Measurements from ENCODE around the gene LRRK1.

Gene LRRK1

GRCh38 chr15:101023501-101024072 is 104.4 kb downstream of the LRRK1 start:
- no peak for DNase-seq (ENCODE audit: low spot score)

- DNase-seq (ENCODE audit: low spot score): no peak
Measured at GRCh38 chr15:101024073-101024695, 105.0 kb downstream of the LRRK1 start.

GRCh38 chr15:101024706-101025500 is 105.7 kb downstream of the LRRK1 start:
- DNase-seq (ENCODE audit: low spot score): no peak

- no peak for DNase-seq (ENCODE audit: low spot score)
Measured at GRCh38 chr15:101025501-101025885, 106.3 kb downstream of the LRRK1 start.

GRCh38 chr15:101025896-101026631 is 106.9 kb downstream of the LRRK1 start:
- DNase-seq (ENCODE audit: low spot score): no peak

GRCh38 chr15:101026656-101027272 is 107.6 kb downstream of the LRRK1 start:
- DNase-seq (ENCODE audit: low spot score): no peak

GRCh38 chr15:101027273-101027901 is 108.2 kb downstream of the LRRK1 start:
- DNase-seq (ENCODE audit: low spot score): no peak

GRCh38 chr15:101027920-101028319 is 108.8 kb downstream of the LRRK1 start:
- no peak for DNase-seq (ENCODE audit: low spot score)

- DNase-seq (ENCODE audit: low spot score): no peak
Measured at GRCh38 chr15:101028321-101028720, 109.2 kb downstream of the LRRK1 start.

GRCh38 chr15:101028772-101029438 is 109.7 kb downstream of the LRRK1 start:
- no peak for DNase-seq (ENCODE audit: low spot score)

GRCh38 chr15:101029971-101030661 is 111.0 kb downstream of the LRRK1 start:
- DNase-seq (ENCODE audit: low spot score): no peak

GRCh38 chr15:101031213-101031612 is 112.1 kb downstream of the LRRK1 start:
- no peak for DNase-seq (ENCODE audit: low spot score)

GRCh38 chr15:101033801-101034200 is 114.6 kb downstream of the LRRK1 start:
- no peak for DNase-seq (ENCODE audit: low spot score)

- no peak for DNase-seq (ENCODE audit: low spot score)
Measured at GRCh38 chr15:101035611-101036010, 116.5 kb downstream of the LRRK1 start.

GRCh38 chr15:101036189-101036588 is 117.0 kb downstream of the LRRK1 start:
- no peak for DNase-seq (ENCODE audit: low spot score)

GRCh38 chr15:101037090-101037830 is 118.1 kb downstream of the LRRK1 start:
- DNase-seq (ENCODE audit: low spot score): no peak

- no peak for DNase-seq (ENCODE audit: low spot score)
Measured at GRCh38 chr15:101038327-101039003, 119.3 kb downstream of the LRRK1 start.

GRCh38 chr15:101039461-101039860 is 120.3 kb downstream of the LRRK1 start:
- DNase-seq (ENCODE audit: low spot score): no peak

- DNase-seq (ENCODE audit: low spot score): no peak
Measured at GRCh38 chr15:101042320-101042719, 123.2 kb downstream of the LRRK1 start.
